ENCODE measurements around the gene C19orf33.

The C19orf33 gene

GRCh38 chr19:38304352-38304865, 358 bp downstream of the C19orf33 start:
- H3K9me3 ChIP-seq (ENCODE audit: low read depth, low read length) = no peaks in the 10 kb centered on the region
- DNase-seq (ENCODE audit: low read depth, low spot score) = no peak
- no peaks in the 10 kb centered on the region for H3K36me3 ChIP-seq (ENCODE audit: insufficient read depth, low read length)
- no peak for TF ChIP-seq EZH2 (IDR thresholded peaks at IDR 0.05)
- no peak for TF ChIP-seq POLR2AphosphoS5 (IDR thresholded peaks at IDR 0.05; ENCODE audit: borderline replicate concordance, low read depth, low read length)
- no peak for TF ChIP-seq FOXP2 (optimal IDR thresholded peaks at IDR 0.05; ENCODE audit: control extremely low read depth, extremely low read length, insufficient read depth)
- H3K27ac ChIP-seq = no peak overlapping the region
- no peak overlapping the region for H3K9ac ChIP-seq (ENCODE audit: insufficient read length)
- no peak overlapping the region for H3K4me3 ChIP-seq

- Histone ChIP-seq H3K27ac (no peak overlapping the region), H3K9ac (ENCODE audit: insufficient read length) (no peak overlapping the region), H3K4me3 (no peak overlapping the region), H3K9me3 (ENCODE audit: low read depth, low read length) (no peaks in the 10 kb centered on the region), H3K36me3 (ENCODE audit: insufficient read depth, low read length) (no peaks in the 10 kb centered on the region)
- TF ChIP-seq POLR2AphosphoS5 (IDR thresholded peaks at IDR 0.05; ENCODE audit: borderline replicate concordance, low read depth, low read length) = no peak
- TF ChIP-seq EZH2 (IDR thresholded peaks at IDR 0.05) = no peak
- no peak for TF ChIP-seq FOXP2 (optimal IDR thresholded peaks at IDR 0.05; ENCODE audit: control extremely low read depth, extremely low read length, insufficient read depth)
- no peak for DNase-seq (ENCODE audit: low read depth, low spot score)
These were observed 897 bp downstream of the C19orf33 start for GRCh38 chr19:38304866-38305429.

GRCh38 chr19:38306236-38306635, 2.2 kb downstream of the C19orf33 start:
- H3K36me3 ChIP-seq (ENCODE audit: insufficient read depth, low read length) = no peaks in the 10 kb centered on the region
- H3K27ac ChIP-seq = no peak overlapping the region
- no peaks in the 10 kb centered on the region for H3K9me3 ChIP-seq (ENCODE audit: low read depth, low read length)
- no peak overlapping the region for H3K4me3 ChIP-seq
- no peak overlapping the region for H3K9ac ChIP-seq (ENCODE audit: insufficient read length)
- TF ChIP-seq EZH2 (IDR thresholded peaks at IDR 0.05) = no peak
- no peak for DNase-seq (ENCODE audit: low read depth, low spot score)

GRCh38 chr19:38307076-38307475, 3.0 kb downstream of the C19orf33 start:
- TF ChIP-seq POLR2AphosphoS5 (IDR thresholded peaks at IDR 0.05; ENCODE audit: borderline replicate concordance, low read depth, low read length) (no peak), FOXP2 (optimal IDR thresholded peaks at IDR 0.05; ENCODE audit: control extremely low read depth, extremely low read length, insufficient read depth) (no peak)
- H3K4me3 ChIP-seq = no peak overlapping the region
- no peaks in the 10 kb centered on the region for H3K36me3 ChIP-seq (ENCODE audit: insufficient read depth, low read length)
- H3K9me3 ChIP-seq (ENCODE audit: low read depth, low read length) = no peaks in the 10 kb centered on the region
- no peak for DNase-seq (ENCODE audit: low read depth, low spot score)
- no peak overlapping the region for H3K27ac ChIP-seq
- H3K9ac ChIP-seq (ENCODE audit: insufficient read length) = no peak overlapping the region

DNA sequence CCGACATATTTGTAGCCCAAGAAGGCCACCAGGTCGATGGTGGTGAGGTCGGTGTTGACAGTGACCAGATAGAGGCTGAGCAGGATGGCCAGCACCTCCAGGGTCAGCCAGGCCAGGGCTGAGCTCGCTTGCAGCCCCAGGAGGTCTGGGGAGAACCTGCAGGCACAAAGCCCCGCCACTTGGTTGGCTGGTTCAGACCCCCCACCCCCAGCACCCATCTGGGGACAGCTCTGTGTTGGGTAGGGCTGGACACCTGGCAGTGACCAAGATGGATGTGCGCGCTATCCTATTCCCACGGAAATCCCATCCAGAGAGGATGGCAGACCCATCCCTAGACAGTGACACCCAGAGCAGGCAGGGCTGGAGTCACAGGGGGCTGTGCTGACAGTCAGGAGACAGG, 3.5 kb downstream of the C19orf33 start:
- TF ChIP-seq EZH2 (IDR thresholded peaks at IDR 0.05) = no peak
- TF ChIP-seq POLR2AphosphoS5 (IDR thresholded peaks at IDR 0.05; ENCODE audit: borderline replicate concordance, low read depth, low read length) = no peak
- no peak for TF ChIP-seq FOXP2 (optimal IDR thresholded peaks at IDR 0.05; ENCODE audit: control extremely low read depth, extremely low read length, insufficient read depth)
- Histone ChIP-seq H3K27ac (no peak overlapping the region), H3K9me3 (ENCODE audit: low read depth, low read length) (no peaks in the 10 kb centered on the region), H3K36me3 (ENCODE audit: insufficient read depth, low read length) (no peaks in the 10 kb centered on the region), H3K9ac (ENCODE audit: insufficient read length) (no peak overlapping the region), H3K4me3 (no peak overlapping the region)
- no peak for DNase-seq (ENCODE audit: low read depth, low spot score)

GRCh38 chr19:38308006-38308766, 4.1 kb downstream of the C19orf33 start:
- no peak overlapping the region for H3K4me3 ChIP-seq
- H3K27ac ChIP-seq = no peak overlapping the region
- H3K9ac ChIP-seq (ENCODE audit: insufficient read length) = no peak overlapping the region
- DNase-seq (ENCODE audit: low read depth, low spot score) = no peak
- H3K9me3 ChIP-seq (ENCODE audit: low read depth, low read length) = no peaks in the 10 kb centered on the region
- TF ChIP-seq POLR2AphosphoS5 (IDR thresholded peaks at IDR 0.05; ENCODE audit: borderline replicate concordance, low read depth, low read length) (no peak), EZH2 (IDR thresholded peaks at IDR 0.05) (no peak), FOXP2 (optimal IDR thresholded peaks at IDR 0.05; ENCODE audit: control extremely low read depth, extremely low read length, insufficient read depth) (no peak)
- H3K36me3 ChIP-seq (ENCODE audit: insufficient read depth, low read length) = no peaks in the 10 kb centered on the region

DNA sequence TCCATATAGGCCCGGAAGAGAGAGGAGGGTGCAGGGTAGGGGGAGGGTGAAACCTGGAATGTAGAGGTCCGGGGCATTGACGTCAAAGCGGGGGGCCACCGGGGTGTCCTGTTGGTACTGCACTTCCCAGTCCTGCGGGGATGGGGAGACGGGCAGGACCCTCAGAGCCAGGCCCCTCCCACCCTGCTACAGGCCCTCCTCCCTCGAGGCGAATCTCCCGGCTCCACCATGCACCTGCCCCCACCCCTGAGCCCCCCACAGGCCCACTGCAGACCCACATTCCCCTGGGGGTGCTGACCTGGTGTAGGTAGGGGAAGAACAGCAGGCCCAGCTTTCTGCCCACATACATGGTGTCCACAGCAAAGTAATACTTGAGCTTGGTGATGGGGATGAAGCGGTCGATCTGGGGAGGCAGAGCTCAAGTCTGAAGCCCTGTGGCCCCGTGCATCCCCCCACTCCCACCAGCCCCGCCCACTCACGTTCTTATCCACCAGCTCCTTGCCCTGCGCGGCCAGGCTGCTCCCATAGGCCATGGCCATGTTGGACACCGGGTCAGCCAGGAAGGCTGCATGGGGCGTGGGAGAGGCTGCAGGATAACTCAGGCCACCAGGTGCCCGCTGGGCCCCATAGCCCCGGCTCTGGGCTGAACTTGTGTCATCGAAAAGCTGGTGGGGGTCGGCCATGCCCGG, 5.0 kb downstream of the C19orf33 start:
- Histone ChIP-seq H3K9me3 (ENCODE audit: low read depth, low read length) (no peaks in the 10 kb centered on the region), H3K4me3 (no peak overlapping the region), H3K36me3 (ENCODE audit: insufficient read depth, low read length) (no peaks in the 10 kb centered on the region), H3K27ac (no peak overlapping the region), H3K9ac (ENCODE audit: insufficient read length) (no peak overlapping the region)
- TF ChIP-seq FOXP2 (optimal IDR thresholded peaks at IDR 0.05; ENCODE audit: control extremely low read depth, extremely low read length, insufficient read depth) = no peak
- no peak for DNase-seq (ENCODE audit: low read depth, low spot score)

GRCh38 chr19:38309615-38310278, 5.7 kb downstream of the C19orf33 start:
- H3K36me3 ChIP-seq (ENCODE audit: insufficient read depth, low read length) = no peaks in the 10 kb centered on the region
- no peak for DNase-seq (ENCODE audit: low read depth, low spot score)

More at GRCh38 chr19:38309615-38310278, 5.7 kb downstream of the C19orf33 start:
- TF ChIP-seq FOXP2 (optimal IDR thresholded peaks at IDR 0.05; ENCODE audit: control extremely low read depth, extremely low read length, insufficient read depth) = no peak
- H3K9me3 ChIP-seq (ENCODE audit: low read depth, low read length) = no peaks in the 10 kb centered on the region
- H3K27ac ChIP-seq = no peak overlapping the region
- no peak overlapping the region for H3K9ac ChIP-seq (ENCODE audit: insufficient read length)
- no peak overlapping the region for H3K4me3 ChIP-seq

Data from SK-N-MC (cell line).